ENCODE measurements around the gene MRPL53.
"Not testable (repeated sequence)": the region's sequence is repeated elsewhere in the genome, so short reads cannot be mapped to it uniquely, and the experiment has no call there.

The MRPL53 gene

GRCh38 chr2:74481431-74481830, 9.0 kb upstream of the MRPL53 start:
- DNase-seq = no peak

GRCh38 chr2:74474899-74475298, 2.4 kb upstream of the MRPL53 start:
- no peak for DNase-seq

GRCh38 chr2:74474481-74474880, 2.0 kb upstream of the MRPL53 start:
- DNase-seq = no peak

GRCh38 chr2:74472945-74473258, 422 bp upstream of the MRPL53 start:
- no peak for DNase-seq

- DNase-seq = no peak
Observed at GRCh38 chr2:74471332-74472065, 981 bp downstream of the MRPL53 start.

- DNase-seq = not testable (repeated sequence)
Observed at GRCh38 chr2:74470742-74471141, 1.7 kb downstream of the MRPL53 start.

- no peak for DNase-seq
Observed at GRCh38 chr2:74464406-74464805, 8.1 kb downstream of the MRPL53 start.

- DNase-seq = no peak
Observed at GRCh38 chr2:74462786-74463105, 9.7 kb downstream of the MRPL53 start.

- DNase-seq = no peak
Observed at GRCh38 chr2:74462054-74462785, 10.3 kb downstream of the MRPL53 start.

GRCh38 chr2:74461187-74462053, 11.1 kb downstream of the MRPL53 start:
- DNase-seq = peak; percentile 66

- DNase-seq = not testable (repeated sequence)
Observed at GRCh38 chr2:74460187-74460586, 12.3 kb downstream of the MRPL53 start.

GRCh38 chr2:74459503-74460118, 12.9 kb downstream of the MRPL53 start:
- not testable (repeated sequence) for DNase-seq

GRCh38 chr2:74458938-74459363, 13.5 kb downstream of the MRPL53 start:
- DNase-seq = peak; percentile 30

- peak; percentile 100 for DNase-seq
Observed at GRCh38 chr2:74458132-74458937, 14.1 kb downstream of the MRPL53 start, which contains the start of gene WBP1. TSS of gene WBP1 (plus strand) at chr2:74458438. CDS start at chr2:74458603, 165 bp downstream.

- peak; percentile 83 for DNase-seq
Observed at GRCh38 chr2:74457549-74458131, 14.8 kb downstream of the MRPL53 start.

GRCh38 chr2:74457129-74457548, 15.3 kb downstream of the MRPL53 start:
- no peak for DNase-seq

GRCh38 chr2:74454654-74455511, 17.6 kb downstream of the MRPL53 start, which contains the start of gene INO80B:
TSS of gene INO80B (plus strand) at chr2:74455087. CDS start at chr2:74455117, 30 bp downstream.
- DNase-seq = peak; percentile 98

- DNase-seq = no peak
Observed at GRCh38 chr2:74450570-74451190, 21.8 kb downstream of the MRPL53 start.

GRCh38 chr2:74448771-74449170, 23.7 kb downstream of the MRPL53 start:
- DNase-seq = no peak

Data from hematopoietic multipotent progenitor cell treated with erythropoietin and hydrocortisone succinate and interleukin-3 and kit ligand, for 4 days (in vitro differentiated cells).